GM12874 (cell line): ENCODE measurements around the gene ATP1B3.
A peak's percentile ranks its signal among the peaks of the same experiment; 100 is the strongest.

Source experiments
- CTCF ChIP-seq: IDR thresholded peaks from 2 replicates; pipeline ENCODE4 v1.5.1; 2011; ENCODE audit warnings: low read depth, mild to moderate bottlenecking, control low read depth, low read length, moderate library complexity; ENCODE audit not compliant: insufficient read depth

Gene ATP1B3

GRCh38 chr3:141862279-141862816, 14.1 kb upstream of the ATP1B3 start:
- no peak for TF ChIP-seq CTCF

- no peak for TF ChIP-seq CTCF
These were observed 13.0 kb upstream of the ATP1B3 start for GRCh38 chr3:141863491-141863890.

GRCh38 chr3:141864281-141864970, 12.0 kb upstream of the ATP1B3 start:
- no peak for TF ChIP-seq CTCF

- TF ChIP-seq CTCF, result no peak
These were observed 11.3 kb upstream of the ATP1B3 start for GRCh38 chr3:141865101-141865500.

GRCh38 chr3:141870091-141870687, 6.3 kb upstream of the ATP1B3 start:
- TF ChIP-seq CTCF, result no peak

GRCh38 chr3:141875374-141875892, 1.0 kb upstream of the ATP1B3 start:
- TF ChIP-seq CTCF, result peak; percentile 81

GRCh38 chr3:141875893-141876380, 506 bp upstream of the ATP1B3 start:
- no peak for TF ChIP-seq CTCF
